COR-L47 (cell line): ENCODE results near the gene TENM4.

ENCODE experiments used
- DNase-seq: peaks from one replicate; lab custom pipeline; 2025; lab: John Stamatoyannopoulos, UW

The TENM4 gene

GRCh38 chr11:78740199-78741071 lies 700.4 kb downstream of the TENM4 start:
- no peak for DNase-seq

GRCh38 chr11:78737891-78738290 lies 702.9 kb downstream of the TENM4 start:
- DNase-seq = no peak

- DNase-seq = no peak
Observed at GRCh38 chr11:78737301-78737700, 703.5 kb downstream of the TENM4 start.

- no peak for DNase-seq
Observed at GRCh38 chr11:78735711-78736110, 705.1 kb downstream of the TENM4 start.

GRCh38 chr11:78733031-78733430 lies 707.8 kb downstream of the TENM4 start:
- no peak for DNase-seq

GRCh38 chr11:78732246-78732645 lies 708.6 kb downstream of the TENM4 start:
- DNase-seq = no peak

- peak; percentile 31 for DNase-seq
Observed at GRCh38 chr11:78731027-78731426, 709.8 kb downstream of the TENM4 start.

- no peak for DNase-seq
Observed at GRCh38 chr11:78730267-78730824, 710.5 kb downstream of the TENM4 start.

GRCh38 chr11:78727816-78728215 lies 713.0 kb downstream of the TENM4 start:
- DNase-seq = no peak

GRCh38 chr11:78725200-78725599 lies 715.6 kb downstream of the TENM4 start:
- no peak for DNase-seq

GRCh38 chr11:78722786-78723185 lies 718.0 kb downstream of the TENM4 start:
- DNase-seq = no peak

- DNase-seq = no peak
Observed at GRCh38 chr11:78720281-78720989, 720.4 kb downstream of the TENM4 start.

GRCh38 chr11:78717041-78717440 lies 723.8 kb downstream of the TENM4 start:
- DNase-seq = no peak

GRCh38 chr11:78715639-78716311 lies 725.1 kb downstream of the TENM4 start:
- peak; percentile 80 for DNase-seq

- DNase-seq = peak; percentile 44
Observed at GRCh38 chr11:78714539-78714938, 726.3 kb downstream of the TENM4 start.

GRCh38 chr11:78711735-78712134 lies 729.1 kb downstream of the TENM4 start:
- DNase-seq = no peak

- DNase-seq = no peak
Observed at GRCh38 chr11:78710417-78710816, 730.4 kb downstream of the TENM4 start.

GRCh38 chr11:78708388-78708787 lies 732.4 kb downstream of the TENM4 start:
- DNase-seq = no peak

GRCh38 chr11:78706551-78706950 lies 734.3 kb downstream of the TENM4 start:
- no peak for DNase-seq

GRCh38 chr11:78704811-78705210 lies 736.0 kb downstream of the TENM4 start:
- DNase-seq = no peak

- DNase-seq = no peak
Observed at GRCh38 chr11:78699609-78700135, 741.2 kb downstream of the TENM4 start.

GRCh38 chr11:78698612-78699011 lies 742.2 kb downstream of the TENM4 start:
- no peak for DNase-seq
